Endodermal cell (in vitro differentiated cells): Measurements from ENCODE around the gene LDAH. TPM values are rescaled to one million over a fixed set of nuclear protein-coding genes. Genes with fewer than 3 reads are reported as not detected.

ENCODE experiments used
- DNase-seq: peaks from one replicate; pipeline ENCODE4 v3.0.0-alpha.2; 2017
- H3K27ac ChIP-seq: 2 replicates; pipeline ENCODE4 v1.5.1; 2013; ENCODE audit warnings: mild to moderate bottlenecking, low read depth, low read length, moderate library complexity
- H3K27me3 ChIP-seq: 2 replicates; pipeline ENCODE4 v1.6.1; 2013; ENCODE audit warnings: mild to moderate bottlenecking, low read length, moderate library complexity; ENCODE audit not compliant: insufficient read depth, control insufficient read depth, poor library complexity, severe bottlenecking
- H3K36me3 ChIP-seq: 2 replicates; pipeline ENCODE4 v1.7.0; 2013; ENCODE audit warnings: mild to moderate bottlenecking, low read length, moderate library complexity; ENCODE audit not compliant: control insufficient read depth, insufficient read depth
- H3K4me1 ChIP-seq: one replicate; pipeline ENCODE4 v1.7.0; 2013; ENCODE audit warnings: low read length; ENCODE audit not compliant: control insufficient read depth, insufficient read depth
- H3K4me3 ChIP-seq: 2 replicates; pipeline ENCODE4 v1.5.1; 2013; ENCODE audit warnings: mild to moderate bottlenecking, low read length, moderate library complexity
- H3K9ac ChIP-seq: 2 replicates; pipeline ENCODE4 v1.6.1; 2013; ENCODE audit warnings: mild to moderate bottlenecking, low read length, moderate library complexity; ENCODE audit not compliant: poor library complexity, severe bottlenecking; ENCODE audit errors: extremely low read depth
- H3K9me3 ChIP-seq: 2 replicates; pipeline ENCODE4 v1.6.1; 2013; ENCODE audit warnings: mild to moderate bottlenecking, low read length, moderate library complexity; ENCODE audit not compliant: control insufficient read depth
- H3K27ac Mint-ChIP-seq: 2 replicates; pipeline ENCODE4 v1.8.0; 2020; ENCODE audit warnings: mixed read lengths
- H3K27me3 Mint-ChIP-seq: 2 replicates; pipeline ENCODE4 v1.8.0; 2021; ENCODE audit warnings: mild to moderate bottlenecking, mixed read lengths; ENCODE audit not compliant: insufficient read depth
- H3K36me3 Mint-ChIP-seq: 2 replicates; pipeline ENCODE4 v1.8.0; 2020; ENCODE audit warnings: low read depth, mixed read lengths
- H3K4me1 Mint-ChIP-seq: 2 replicates; pipeline ENCODE4 v1.8.0; 2020; ENCODE audit warnings: mixed read lengths
- H3K4me3 Mint-ChIP-seq: 2 replicates; pipeline ENCODE4 v1.8.0; 2020; ENCODE audit warnings: mild to moderate bottlenecking, moderate library complexity, mixed read lengths
- H3K9me3 Mint-ChIP-seq: 2 replicates; pipeline ENCODE4 v1.8.0; 2020; ENCODE audit warnings: mild to moderate bottlenecking, mixed read lengths
- CTCF ChIP-seq: fragments of 200-600 bp; sonication (generic); conservative IDR thresholded peaks from 2 replicates; pipeline ENCODE4 v1.5.0; 2021; ENCODE audit warnings: antibody characterized with exemption, mild to moderate bottlenecking
- WGBS, 2 experiments: methylation state at CpG; one replicate each; pipeline versions ENCODE4 v1.1.5 to v1.1.7; 2013; ENCODE audit warnings: missing lambda C conversion rate in 2 of 2, mixed read lengths in 1 of 2; ENCODE audit not compliant: insufficient coverage in 1 of 2, insufficient read length in 1 of 2; 5-methylcytosine and 5-hydroxymethylcytosine counted together
- total RNA-seq, 2 donors: library from RNA; stranded (reverse); fragmentation: NEBNext Ultra II Directional in 1 of 2; extraction: Animal tissue kit (Norgen Biotek cat#: 25700) in 1 of 2; gene quantifications; 2 replicates in 1 of 2; 3 replicates in 1 of 2; pipeline ENCODE4 v1.2.1, GENCODE V29; 2021

Gene LDAH
- total RNA-seq, 2 donors from 2014 or later, result 28.7 to 42.2 TPM

- WGBS, 2 experiments, result 83 to 87% methylated on average over 4 to 6 of the region's 6 CpGs
- no peaks in the 10 kb centered on the region for H3K36me3 ChIP-seq
- H3K4me3 Mint-ChIP-seq, result no peak overlapping the region
- no peak overlapping the region for H3K4me3 ChIP-seq
- H3K9me3 ChIP-seq, result no peaks in the 10 kb centered on the region
- no peaks in the 10 kb centered on the region for H3K36me3 Mint-ChIP-seq
- DNase-seq, result no peak
- H3K27ac Mint-ChIP-seq, result no peak overlapping the region
- H3K4me1 Mint-ChIP-seq, result no peaks in the 10 kb centered on the region
- no peaks in the 10 kb centered on the region for H3K4me1 ChIP-seq
- H3K9me3 Mint-ChIP-seq, result no peaks in the 10 kb centered on the region
- H3K27me3 ChIP-seq, result peaks cover 43% of the 10 kb centered on the region
- no peak for TF ChIP-seq CTCF
- H3K27ac ChIP-seq, result no peak overlapping the region
- peaks cover 18% of the 10 kb centered on the region for H3K27me3 Mint-ChIP-seq
- no peak overlapping the region for H3K9ac ChIP-seq
Observed at GRCh38 chr2:20852139-20852538, 29.2 kb upstream of the LDAH start.

- Histone ChIP-seq H3K4me1 (no peaks in the 10 kb centered on the region), H3K27ac (no peak overlapping the region), H3K27me3 (peaks cover 85% of the 10 kb centered on the region), H3K9ac (no peak overlapping the region), H3K36me3 (no peaks in the 10 kb centered on the region), H3K4me3 (no peak overlapping the region), H3K9me3 (no peaks in the 10 kb centered on the region)
- Mint-ChIP-seq H3K36me3 (no peaks in the 10 kb centered on the region), H3K9me3 (no peaks in the 10 kb centered on the region), H3K27ac (no peak overlapping the region), H3K27me3 (peaks cover 40% of the 10 kb centered on the region), H3K4me3 (no peak overlapping the region), H3K4me1 (no peaks in the 10 kb centered on the region)
- TF ChIP-seq CTCF, result no peak
- WGBS, 2 experiments, result 33 to 89% methylated on average over 1 to 2 of the region's 2 CpGs
- DNase-seq, result no peak
Observed at GRCh38 chr2:20844246-20844645, 21.3 kb upstream of the LDAH start.

GRCh38 chr2:20839052-20839451 lies 16.2 kb upstream of the LDAH start:
- Mint-ChIP-seq H3K36me3 (no peaks in the 10 kb centered on the region), H3K9me3 (peaks cover 3% of the 10 kb centered on the region), H3K4me1 (peaks cover 4% of the 10 kb centered on the region), H3K4me3 (no peak overlapping the region), H3K27ac (no peak overlapping the region), H3K27me3 (peaks cover 30% of the 10 kb centered on the region)
- no CpG with 5 or more reads among the region's 1 CpG for WGBS, 2 experiments
- no peak overlapping the region for H3K27ac ChIP-seq
- no peaks in the 10 kb centered on the region for H3K36me3 ChIP-seq
- DNase-seq, result no peak
- H3K9ac ChIP-seq, result no peak overlapping the region
- H3K4me1 ChIP-seq, result no peaks in the 10 kb centered on the region
- no peak overlapping the region for H3K4me3 ChIP-seq
- H3K27me3 ChIP-seq, result peaks cover 48% of the 10 kb centered on the region
- no peaks in the 10 kb centered on the region for H3K9me3 ChIP-seq
- no peak for TF ChIP-seq CTCF
